CD4-positive, alpha-beta T cell (primary cell): ENCODE results near the gene TARDBP. TPM values are rescaled to one million over a fixed set of nuclear protein-coding genes. Genes with fewer than 3 reads are reported as not detected.
"Not testable (repeated sequence)": the region's sequence is repeated elsewhere in the genome, so short reads cannot be mapped to it uniquely, and the experiment has no call there.

Experiments
- ATAC-seq: fragments of 200-7000 bp; cut with Tn5 transposase; one replicate; pipeline ENCODE4 v1.10.0; 2022; ENCODE audit warnings: mild to moderate bottlenecking; ENCODE audit not compliant: poor library complexity
- CTCF ChIA-PET: fragments of 350-600 bp; sonication (Branson Sonifier 250); formaldehyde crosslinking; loops from one replicate; lab custom pipeline; 2021; ENCODE audit warnings: antibody characterized with exemption, inconsistent platforms; lab: Charles Lee
- POLR2A ChIA-PET: fragments of 350-600 bp; sonication (Branson Sonifier 250); formaldehyde crosslinking; loops from one replicate; lab custom pipeline; 2021; ENCODE audit warnings: antibody characterized with exemption, inconsistent platforms; lab: Charles Lee
- DNase-seq, 14 experiments: peaks; one replicate each; pipeline ENCODE4 v3.0.0-alpha.2; 2013 to 2020; ENCODE audit warnings: mixed read lengths in 2 of 14
- H3K27ac ChIP-seq, 2 donors: one replicate each; pipeline versions ENCODE4 v1.5.1 to v1.7.0; 2013; ENCODE audit warnings: low read length in 2 of 2, low read depth in 1 of 2, mild to moderate bottlenecking in 1 of 2
- H3K27me3 ChIP-seq, 2 experiments: 1 replicate in 1 of 2; 2 replicates in 1 of 2; pipeline versions ENCODE4 v1.6.1 to v1.7.0; 2013; ENCODE audit warnings: low read length in 2 of 2, control low read depth in 1 of 2, mild to moderate bottlenecking in 1 of 2, moderate library complexity in 1 of 2; ENCODE audit not compliant: insufficient read depth in 2 of 2, control insufficient read depth in 1 of 2
- H3K36me3 ChIP-seq: one replicate; pipeline ENCODE4 v1.6.1; 2013; ENCODE audit warnings: low read length, control low read depth; ENCODE audit not compliant: insufficient read depth
- H3K4me1 ChIP-seq: one replicate; pipeline ENCODE4 v1.6.1; 2013; ENCODE audit warnings: low read length, control low read depth; ENCODE audit not compliant: insufficient read depth
- H3K4me3 ChIP-seq: one replicate; pipeline ENCODE4 v1.5.1; 2013; ENCODE audit warnings: mild to moderate bottlenecking, low read length, moderate library complexity
- H3K9me3 ChIP-seq, 2 experiments: 1 replicate in 1 of 2; 2 replicates in 1 of 2; pipeline versions ENCODE4 v1.6.1 to v1.7.0; 2013; ENCODE audit warnings: low read length in 2 of 2, mild to moderate bottlenecking in 2 of 2, control low read depth in 1 of 2, moderate library complexity in 1 of 2; ENCODE audit not compliant: control insufficient read depth in 1 of 2, insufficient read depth in 1 of 2
- H3K27ac Mint-ChIP-seq: one replicate; pipeline ENCODE4 v1.8.0; 2020; ENCODE audit warnings: mixed read lengths
- H3K27me3 Mint-ChIP-seq: one replicate; pipeline ENCODE4 v1.8.0; 2021; ENCODE audit warnings: mixed read lengths
- H3K36me3 Mint-ChIP-seq: one replicate; pipeline ENCODE4 v1.8.0; 2021; ENCODE audit warnings: low read depth, mixed read lengths
- H3K4me1 Mint-ChIP-seq: one replicate; pipeline ENCODE4 v1.8.0; 2021; ENCODE audit warnings: low read depth, mixed read lengths
- H3K4me3 Mint-ChIP-seq: one replicate; pipeline ENCODE4 v1.8.0; 2020; ENCODE audit warnings: mild to moderate bottlenecking, mixed read lengths
- H3K9me3 Mint-ChIP-seq: one replicate; pipeline ENCODE4 v1.8.0; 2020; ENCODE audit warnings: mixed read lengths
- intact Hi-C, 2 experiments: fragments of 100-400 bp; cut with DNase I in 1 of 2; cut with micrococcal nuclease in 1 of 2; formaldehyde crosslinking; loops; one replicate each; pipeline versions ENCODE4 v1.15.1 to v1.9.0; 2023 to 2025; cut with DNase I, micrococcal nuclease
- total RNA-seq, 174 experiments: library from RNA in 2 of 174; stranded (reverse) in 2 of 174; gene quantifications; one replicate each; pipeline ENCODE4 v1.2.3 and lab custom pipeline; 2021 to 2026
- TF ChIP-seq, protein P1 (sequence below): fragments of 200-600 bp; IDR thresholded peaks from one replicate; pipeline ENCODE4 v1.8.0; 2022; ENCODE audit warnings: antibody characterized with exemption, mild to moderate bottlenecking

Gene TARDBP
- total RNA-seq, 2 experiments from 2014 or later = 141 to 149 TPM

DNA sequence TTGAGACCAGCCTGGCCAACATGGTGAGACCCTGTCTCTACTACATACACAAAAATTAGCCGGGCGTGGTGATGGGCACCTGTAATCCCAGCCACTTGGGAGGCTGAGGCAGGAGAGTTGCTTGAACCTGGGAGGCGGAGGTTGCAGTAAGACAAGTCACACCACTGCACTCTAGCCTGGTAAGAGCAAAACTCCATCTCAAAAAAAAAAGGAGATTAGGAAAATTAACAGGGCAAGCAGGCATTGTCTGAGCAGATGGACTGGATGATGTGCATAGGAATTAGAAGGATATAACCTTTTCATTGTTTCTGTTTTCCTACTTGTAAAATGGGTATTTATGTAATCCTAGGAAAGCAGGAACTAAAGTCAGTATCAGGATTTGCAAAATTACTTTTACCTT, 15.6 kb downstream of the TARDBP start:
- intact Hi-C loops = no loop called here
- H3K4me3 Mint-ChIP-seq = no peak overlapping the region

DNA sequence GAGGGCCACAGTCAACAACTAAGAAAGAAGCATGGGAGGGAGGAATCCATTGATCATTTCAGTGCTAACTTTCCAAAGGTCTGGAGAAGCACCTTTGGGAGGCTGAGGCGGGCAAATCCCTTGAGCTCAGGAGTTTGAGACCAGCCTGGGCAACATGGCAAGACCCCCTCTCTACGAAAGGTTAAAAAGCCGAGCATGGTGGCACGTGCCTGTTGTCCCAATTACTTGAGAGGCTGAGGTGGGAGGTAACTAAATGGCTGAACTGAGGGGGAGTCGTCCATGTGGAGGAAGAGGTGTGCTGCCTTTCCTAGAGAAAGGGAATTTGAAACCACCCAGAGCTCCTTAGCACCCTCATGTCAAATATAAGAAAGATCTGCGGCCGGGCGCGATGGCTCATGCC, 18.4 kb downstream of the TARDBP start:
- ATAC-seq = no peak
- no peaks in the 10 kb centered on the region for H3K9me3 Mint-ChIP-seq
- H3K36me3 ChIP-seq = peaks cover 20% of the 10 kb centered on the region
- no peak overlapping the region for H3K27ac Mint-ChIP-seq
- no peak overlapping the region for H3K4me3 Mint-ChIP-seq
- intact Hi-C loops = no loop called here
- no peaks in the 10 kb centered on the region for H3K9me3 ChIP-seq
- H3K27ac ChIP-seq = no peak overlapping the region
- no peaks in the 10 kb centered on the region for H3K27me3 Mint-ChIP-seq
- no peaks in the 10 kb centered on the region for H3K4me1 ChIP-seq
- CTCF ChIA-PET = no interaction called here
- POLR2A ChIA-PET = interaction anchor here (0.8 to 1.5 kb wide), 3 partner anchors 18 to 68 kb away, joined by 3 to 6 read pairs (median 4); partner anchors contain the start of genes EXOSC10, SRM and TARDBP
- peaks cover 39% of the 10 kb centered on the region for H3K36me3 Mint-ChIP-seq
- H3K4me1 Mint-ChIP-seq = peaks cover 16% of the 10 kb centered on the region
- DNase-seq = no peak
- TF ChIP-seq, protein P1, sequence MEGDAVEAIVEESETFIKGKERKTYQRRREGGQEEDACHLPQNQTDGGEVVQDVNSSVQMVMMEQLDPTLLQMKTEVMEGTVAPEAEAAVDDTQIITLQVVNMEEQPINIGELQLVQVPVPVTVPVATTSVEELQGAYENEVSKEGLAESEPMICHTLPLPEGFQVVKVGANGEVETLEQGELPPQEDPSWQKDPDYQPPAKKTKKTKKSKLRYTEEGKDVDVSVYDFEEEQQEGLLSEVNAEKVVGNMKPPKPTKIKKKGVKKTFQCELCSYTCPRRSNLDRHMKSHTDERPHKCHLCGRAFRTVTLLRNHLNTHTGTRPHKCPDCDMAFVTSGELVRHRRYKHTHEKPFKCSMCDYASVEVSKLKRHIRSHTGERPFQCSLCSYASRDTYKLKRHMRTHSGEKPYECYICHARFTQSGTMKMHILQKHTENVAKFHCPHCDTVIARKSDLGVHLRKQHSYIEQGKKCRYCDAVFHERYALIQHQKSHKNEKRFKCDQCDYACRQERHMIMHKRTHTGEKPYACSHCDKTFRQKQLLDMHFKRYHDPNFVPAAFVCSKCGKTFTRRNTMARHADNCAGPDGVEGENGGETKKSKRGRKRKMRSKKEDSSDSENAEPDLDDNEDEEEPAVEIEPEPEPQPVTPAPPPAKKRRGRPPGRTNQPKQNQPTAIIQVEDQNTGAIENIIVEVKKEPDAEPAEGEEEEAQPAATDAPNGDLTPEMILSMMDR = no peak
- no peaks in the 10 kb centered on the region for H3K27me3 ChIP-seq
- H3K4me3 ChIP-seq = no peak overlapping the region

More for the DNA sequence above, 15.6 kb downstream of the TARDBP start:
- Mint-ChIP-seq H3K9me3 (no peaks in the 10 kb centered on the region), H3K27ac (no peak overlapping the region), H3K27me3 (no peaks in the 10 kb centered on the region), H3K36me3 (peaks cover 66% of the 10 kb centered on the region), H3K4me1 (peaks cover 27% of the 10 kb centered on the region)
- CTCF ChIA-PET = no interaction called here
- TF ChIP-seq, protein P1 = no peak
- POLR2A ChIA-PET = no interaction called here
- Histone ChIP-seq H3K27ac (no peak overlapping the region), H3K9me3 (no peaks in the 10 kb centered on the region), H3K4me1 (no peaks in the 10 kb centered on the region), H3K36me3 (peaks cover 43% of the 10 kb centered on the region), H3K27me3 (no peaks in the 10 kb centered on the region), H3K4me3 (no peak overlapping the region)
- DNase-seq = no peak
- no peak for ATAC-seq

DNA sequence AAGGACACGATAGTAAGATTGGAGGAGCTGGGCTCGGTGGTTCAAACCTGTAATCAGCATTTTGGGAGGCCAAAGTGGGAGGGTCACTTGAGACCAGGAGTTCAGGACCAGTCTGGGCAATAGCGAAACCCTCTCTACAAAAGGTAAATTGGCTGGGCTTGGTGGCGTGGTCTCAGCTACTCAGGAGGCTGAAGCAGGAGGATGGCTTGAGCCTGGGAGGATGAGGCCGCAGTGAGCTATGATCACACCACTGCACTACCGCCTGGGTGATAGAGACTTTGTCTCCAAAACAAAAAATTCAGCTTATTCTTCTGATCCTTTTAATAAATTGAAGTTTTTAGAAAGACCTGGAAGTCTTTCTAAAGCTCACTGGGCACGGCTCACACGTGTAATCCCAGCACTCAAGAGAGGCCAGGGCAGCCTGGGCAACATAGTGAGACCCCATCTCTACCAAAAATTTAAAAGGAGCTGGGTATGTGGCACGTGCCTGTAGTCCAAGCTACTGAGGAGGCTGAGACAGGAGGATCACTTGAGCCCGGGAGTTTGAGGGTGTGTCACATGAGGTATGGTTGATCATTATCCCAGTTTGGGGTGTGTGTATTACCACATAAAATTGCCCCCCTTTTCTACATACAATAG, 19.3 kb downstream of the TARDBP start:
- ATAC-seq (no peak), DNase-seq (no peak)
- H3K4me1 ChIP-seq = no peaks in the 10 kb centered on the region
- H3K4me3 ChIP-seq = no peak overlapping the region
- H3K4me1 Mint-ChIP-seq = peaks cover 7% of the 10 kb centered on the region
- no peak overlapping the region for H3K4me3 Mint-ChIP-seq
- no peaks in the 10 kb centered on the region for H3K27me3 ChIP-seq
- H3K27me3 Mint-ChIP-seq = no peaks in the 10 kb centered on the region
- ChIA-PET CTCF (no interaction called here), POLR2A (interaction anchor here (0.6 to 1.5 kb wide), 3 partner anchors 19 to 504 kb away, joined by 3 to 6 read pairs (median 4); partner anchors contain the start of genes EXOSC10 and TARDBP)
- H3K27ac ChIP-seq = no peak overlapping the region
- no peaks in the 10 kb centered on the region for H3K9me3 ChIP-seq
- peaks cover 12% of the 10 kb centered on the region for H3K36me3 ChIP-seq
- H3K27ac Mint-ChIP-seq = no peak overlapping the region
- TF ChIP-seq, protein P1 = no peak
- H3K36me3 Mint-ChIP-seq = peaks cover 31% of the 10 kb centered on the region
- no peaks in the 10 kb centered on the region for H3K9me3 Mint-ChIP-seq
- intact Hi-C loops = no loop called here

DNA sequence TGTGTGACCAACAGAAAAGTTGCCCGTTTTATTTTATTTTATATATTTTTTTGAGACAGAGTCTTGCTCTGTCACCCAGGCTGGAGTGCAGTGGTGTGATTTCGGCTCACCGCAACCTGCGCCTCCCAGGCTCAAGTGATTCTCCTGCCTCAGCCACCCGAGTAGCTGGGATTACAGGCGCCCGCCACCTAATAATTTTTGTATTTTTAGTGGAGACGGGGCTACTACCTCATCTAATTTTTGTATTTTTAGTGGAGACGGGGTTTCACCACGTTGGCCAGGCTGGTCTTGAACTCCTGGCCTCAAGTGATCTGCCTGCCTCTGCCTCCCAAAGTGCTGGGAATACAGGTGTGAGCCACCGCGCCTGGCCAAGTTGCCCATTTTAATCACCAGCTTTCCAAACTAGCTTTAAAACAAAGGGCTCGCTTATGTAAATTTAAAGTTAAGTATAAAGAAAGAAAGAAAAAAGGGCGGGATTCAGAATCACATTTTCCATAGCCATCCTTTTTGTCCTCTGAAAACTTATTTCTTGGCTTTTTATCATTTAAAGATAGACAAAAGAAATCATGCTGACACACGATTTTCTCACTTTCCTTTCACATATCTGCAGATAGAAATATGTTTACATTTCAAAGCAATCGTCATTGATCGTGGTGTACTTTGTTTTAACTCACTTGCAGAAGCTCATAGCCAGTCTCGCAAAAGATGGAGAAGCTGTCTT, 24.7 kb downstream of the TARDBP start:
- not testable (repeated sequence) for H3K36me3 ChIP-seq, H3K4me1 ChIP-seq, DNase-seq, H3K27me3 Mint-ChIP-seq, H3K27ac ChIP-seq, ATAC-seq, H3K9me3 Mint-ChIP-seq, H3K27ac Mint-ChIP-seq, H3K4me3 ChIP-seq, H3K36me3 Mint-ChIP-seq, H3K4me3 Mint-ChIP-seq, H3K4me1 Mint-ChIP-seq, H3K27me3 ChIP-seq, H3K9me3 ChIP-seq
- ChIA-PET CTCF (interaction anchor here (0.5 to 2.6 kb wide), 41 partner anchors 10 to 871 kb away, joined by 3 to 53 read pairs (median 4); partner anchors contain the start of genes EXOSC10, FBXO6, MTOR and SRM), POLR2A (interaction anchor here (1.1 to 2.2 kb wide), 7 partner anchors 10 to 608 kb away, joined by 3 to 17 read pairs (median 5); partner anchors contain the start of genes EXOSC10, SRM and TARDBP)
- intact Hi-C loops = loop anchor here (1.0 to 5.0 kb wide), 9 partner anchors 23 to 682 kb away; partner anchors contain the start of genes EXOSC10 (in 1 of the 2) and SRM (in 1 of the 2)
